ENCODE measurements around the gene AKT2. TPM values are rescaled to one million over a fixed set of nuclear protein-coding genes. Genes with fewer than 3 reads are reported as not detected.

The AKT2 gene
- total RNA-seq, 1 experiment from 2014 or later: 150 TPM

- Histone ChIP-seq H2BK5ac (ENCODE audit: insufficient read length, low read length) (no peak overlapping the region), H3K14ac (ENCODE audit: insufficient read depth, low read length) (no peak overlapping the region), H3K27ac (ENCODE audit: insufficient read length, low read depth, low read length) (no peak overlapping the region), H2BK120ac (ENCODE audit: low read depth, low read length, poor library complexity, severe bottlenecking) (no peak overlapping the region), H3K27me3 (ENCODE audit: insufficient read depth, low read length) (no peaks in the 10 kb centered on the region), H2BK20ac (ENCODE audit: low read depth, low read length, poor library complexity, severe bottlenecking) (no peak overlapping the region), H3K4me2 (ENCODE audit: insufficient read depth, insufficient read length, low read length) (no peak overlapping the region), H3K9ac (ENCODE audit: extremely low read depth, insufficient read length, low read length) (no peak overlapping the region), H2AK5ac (ENCODE audit: insufficient read length, low read length) (no peak overlapping the region), H2BK15ac (ENCODE audit: low read depth, low read length) (no peak overlapping the region), H4K8ac (replicated peaks; ENCODE audit: insufficient read length, low read depth, low read length) (no peak overlapping the region), H2AFZ (ENCODE audit: low read length) (no peak overlapping the region), H3K79me1 (ENCODE audit: insufficient read depth, low read depth, low read length, poor library complexity, severe bottlenecking) (no peaks in the 10 kb centered on the region), H2BK12ac (ENCODE audit: insufficient read length, low read depth, low read length) (no peak overlapping the region), H3K18ac (ENCODE audit: insufficient read length, low read depth, low read length) (no peak overlapping the region), H3K79me2 (ENCODE audit: insufficient read depth, low read length) (no peaks in the 10 kb centered on the region), H3K56ac (ENCODE audit: insufficient read length, low read depth, low read length) (no peak overlapping the region), H4K5ac (ENCODE audit: insufficient read length, low read depth, low read length) (no peak overlapping the region), H3K23me2 (ENCODE audit: insufficient read length, low read depth, low read length, poor library complexity, severe bottlenecking) (no peaks in the 10 kb centered on the region), H3K23ac (ENCODE audit: insufficient read length, low read depth, low read length) (no peak overlapping the region), H3K4ac (ENCODE audit: low read depth, low read length) (no peak overlapping the region), H3T11ph (ENCODE audit: low read length) (no peak overlapping the region), H4K91ac (ENCODE audit: insufficient read length, low read depth, low read length) (no peak overlapping the region), H3K9me3 (ENCODE audit: control insufficient read depth, low read depth, low read length) (no peaks in the 10 kb centered on the region), H4K20me1 (ENCODE audit: control insufficient read depth, insufficient read depth, insufficient read length) (no peaks in the 10 kb centered on the region), H3K4me1 (ENCODE audit: insufficient read depth, low read length) (no peaks in the 10 kb centered on the region)
- no peaks in the 10 kb centered on the region for H3K27me3 Mint-ChIP-seq (ENCODE audit: low read depth)
- no peak overlapping the region for H3K27ac Mint-ChIP-seq
- no peaks in the 10 kb centered on the region; a peak in 1 of 5 replicates for H3K9me3 Mint-ChIP-seq
- DNase-seq: no peak
- TF ChIP-seq CTCF (conservative IDR thresholded peaks at IDR 0.05): no peak
- peaks cover 3 to 35% (median 17%) of the 10 kb centered on the region in 3 experiments; a peak in 6 of 7 replicates for H3K36me3 Mint-ChIP-seq (ENCODE audit: insufficient read depth in 1 of 3, low read depth in 3 of 3)
- no peak overlapping the region for H3K4me3 Mint-ChIP-seq
- H3K4me1 Mint-ChIP-seq: peaks cover 10 to 15% of the 10 kb centered on the region in 2 experiments
- no CpG with 5 or more reads among the region's 5 CpGs for WGBS (ENCODE audit: extremely low coverage, insufficient read length, low lambda C conversion rate)
These were observed 76.5 kb downstream of the AKT2 start for GRCh38 chr19:40208602-40209001.
